AG09319 (cell line): ENCODE results near the gene CLDN16.
A peak's percentile ranks its signal among the peaks of the same experiment; 100 is the strongest.

ENCODE experiments used
- DNase-seq: peaks from one replicate; pipeline ENCODE4 v3.0.0-alpha.2; 2010; ENCODE audit warnings: low read depth; ENCODE audit errors: extremely low read depth
- CTCF ChIP-seq: IDR thresholded peaks from 2 replicates; pipeline ENCODE4 v1.5.1; 2011; ENCODE audit warnings: low read depth, mild to moderate bottlenecking, inconsistent platforms, low read length, moderate library complexity

CLDN16 gene

GRCh38 chr3:190387578-190388213, at the start of gene CLDN16:
CLDN16 (plus strand) TSS chr3:190388163; CDS start chr3:190388330, 167 bp downstream.
- no peak for DNase-seq
- TF ChIP-seq CTCF: no peak

GRCh38 chr3:190338717-190339116, 49.2 kb upstream of the CLDN16 start:
- no peak for DNase-seq
- no peak; the same call in 1 of the 2 replicates for TF ChIP-seq CTCF

GRCh38 chr3:190339130-190339529, 48.8 kb upstream of the CLDN16 start:
- DNase-seq: no peak

GRCh38 chr3:190340071-190340470, 47.9 kb upstream of the CLDN16 start:
- no peak for DNase-seq
- no peak for TF ChIP-seq CTCF

More at GRCh38 chr3:190339130-190339529, 48.8 kb upstream of the CLDN16 start:
- no peak for TF ChIP-seq CTCF

GRCh38 chr3:190345027-190345821, 42.7 kb upstream of the CLDN16 start:
- TF ChIP-seq CTCF: no peak
- peak; percentile 69 for DNase-seq

GRCh38 chr3:190345878-190346277, 42.1 kb upstream of the CLDN16 start:
- TF ChIP-seq CTCF: no peak
- DNase-seq: no peak

GRCh38 chr3:190346541-190346940, 41.4 kb upstream of the CLDN16 start:
- DNase-seq: no peak
- TF ChIP-seq CTCF: no peak
